Activated naive CD8-positive, alpha-beta T cell treated with anti-CD3 and anti-CD28 coated beads for 36 hours (primary cell): ENCODE measurements around the gene CDCA4. TPM values are rescaled to one million over a fixed set of nuclear protein-coding genes. Genes with fewer than 3 reads are reported as not detected.
A peak's percentile ranks its signal among the peaks of the same experiment; 100 is the strongest.
"Not testable (repeated sequence)": the region's sequence is repeated elsewhere in the genome, so short reads cannot be mapped to it uniquely, and the experiment has no call there.

Experiments used
- DNase-seq: peaks from one replicate; pipeline ENCODE4 v3.0.0; 2021
- H3K27ac Mint-ChIP-seq: one replicate; pipeline ENCODE4 v1.8.0; 2022; ENCODE audit warnings: mild to moderate bottlenecking, moderate library complexity, mixed read lengths
- H3K27me3 Mint-ChIP-seq: one replicate; pipeline ENCODE4 v1.8.0; 2022; ENCODE audit warnings: mild to moderate bottlenecking, mixed read lengths
- H3K36me3 Mint-ChIP-seq: one replicate; pipeline ENCODE4 v1.8.0; 2021; ENCODE audit warnings: mild to moderate bottlenecking, mixed read lengths
- H3K4me1 Mint-ChIP-seq: one replicate; pipeline ENCODE4 v1.8.0; 2021; ENCODE audit warnings: mixed read lengths
- H3K4me3 Mint-ChIP-seq: one replicate; pipeline ENCODE4 v1.8.0; 2022; ENCODE audit warnings: mild to moderate bottlenecking, moderate library complexity, mixed read lengths
- H3K9me3 Mint-ChIP-seq: one replicate; pipeline ENCODE4 v1.8.0; 2022; ENCODE audit warnings: mixed read lengths
- total RNA-seq, 2 experiments: library from RNA; stranded (reverse); gene quantifications; one replicate each; pipeline ENCODE4 v1.2.3, GENCODE V29; 2021

Gene CDCA4
- total RNA-seq: 10 to 100 TPM; 89.7 to 89.8 TPM

GRCh38 chr14:105020815-105021655 lies at the start of gene CDCA4:
CDCA4 (minus strand) TSS chr14:105021083; CDS start chr14:105011929, 9,154 bp downstream.
- Mint-ChIP-seq H3K4me3 (peak within 1 kb of the TSS; percentile 93), H3K36me3 (peaks cover 48% of the 10 kb centered on the region), H3K27ac (peak within 1 kb of the TSS; percentile 88), H3K4me1 (peaks cover 64% of the 10 kb centered on the region), H3K9me3 (no peaks in the 10 kb centered on the region), H3K27me3 (no peaks in the 10 kb centered on the region)
- DNase-seq: peak; percentile 100

- no peaks in the 10 kb centered on the region for H3K9me3 Mint-ChIP-seq
- H3K27me3 Mint-ChIP-seq: no peaks in the 10 kb centered on the region
- DNase-seq: peak; percentile 79
- peaks cover under 1% of the 10 kb centered on the region for H3K36me3 Mint-ChIP-seq
- peak overlapping the region; percentile 85 for H3K27ac Mint-ChIP-seq
- H3K4me1 Mint-ChIP-seq: peaks cover 55% of the 10 kb centered on the region
- no peak overlapping the region for H3K4me3 Mint-ChIP-seq
Measured at GRCh38 chr14:105069871-105070759, 49.2 kb upstream of the CDCA4 start.

- H3K9me3 Mint-ChIP-seq: no peaks in the 10 kb centered on the region
- H3K4me3 Mint-ChIP-seq: no peak overlapping the region
- no peaks in the 10 kb centered on the region for H3K27me3 Mint-ChIP-seq
- peaks cover 7% of the 10 kb centered on the region for H3K36me3 Mint-ChIP-seq
- peaks cover 57% of the 10 kb centered on the region for H3K4me1 Mint-ChIP-seq
- DNase-seq: no peak
- H3K27ac Mint-ChIP-seq: peak overlapping the region; percentile 85
Measured at GRCh38 chr14:105069522-105069870, 48.6 kb upstream of the CDCA4 start.

- Mint-ChIP-seq H3K36me3 (peaks cover 14% of the 10 kb centered on the region), H3K4me3 (no peak overlapping the region), H3K9me3 (no peaks in the 10 kb centered on the region), H3K4me1 (peaks cover 62% of the 10 kb centered on the region), H3K27me3 (no peaks in the 10 kb centered on the region), H3K27ac (peak overlapping the region; percentile 60)
- DNase-seq: no peak
Measured at GRCh38 chr14:105068818-105069217, 47.9 kb upstream of the CDCA4 start.

- Mint-ChIP-seq H3K4me1 (peaks cover 68% of the 10 kb centered on the region), H3K4me3 (no peak overlapping the region), H3K27me3 (no peaks in the 10 kb centered on the region), H3K36me3 (peaks cover 15% of the 10 kb centered on the region), H3K27ac (peak overlapping the region; percentile 90), H3K9me3 (no peaks in the 10 kb centered on the region)
- no peak for DNase-seq
Measured at GRCh38 chr14:105067969-105068301, 47.1 kb upstream of the CDCA4 start.

GRCh38 chr14:105067140-105067968 lies 46.5 kb upstream of the CDCA4 start:
- H3K36me3 Mint-ChIP-seq: peaks cover 17% of the 10 kb centered on the region
- DNase-seq: peak; percentile 69
- H3K4me3 Mint-ChIP-seq: peak overlapping the region; percentile 40
- H3K27ac Mint-ChIP-seq: peak overlapping the region; percentile 90
- no peaks in the 10 kb centered on the region for H3K27me3 Mint-ChIP-seq
- H3K9me3 Mint-ChIP-seq: no peaks in the 10 kb centered on the region
- H3K4me1 Mint-ChIP-seq: peaks cover 69% of the 10 kb centered on the region

GRCh38 chr14:105066240-105067071 lies 45.6 kb upstream of the CDCA4 start:
- peaks cover 23% of the 10 kb centered on the region for H3K36me3 Mint-ChIP-seq

GRCh38 chr14:105065280-105066228 lies 44.7 kb upstream of the CDCA4 start, which contains the start of gene GPR132:
GPR132 (minus strand) TSS chr14:105065430; CDS start chr14:105055420, 10,010 bp downstream.
- Mint-ChIP-seq H3K4me1 (peaks cover 68% of the 10 kb centered on the region), H3K9me3 (no peaks in the 10 kb centered on the region), H3K36me3 (peaks cover 23% of the 10 kb centered on the region), H3K27ac (peak within 1 kb of the TSS; percentile 90), H3K4me3 (peak within 1 kb of the TSS; percentile 92), H3K27me3 (no peaks in the 10 kb centered on the region)
- DNase-seq: peak; percentile 88

More at GRCh38 chr14:105066240-105067071, 45.6 kb upstream of the CDCA4 start:
- Mint-ChIP-seq H3K4me1 (peaks cover 70% of the 10 kb centered on the region), H3K27ac (peak overlapping the region; percentile 90), H3K27me3 (no peaks in the 10 kb centered on the region), H3K4me3 (peak overlapping the region; percentile 92), H3K9me3 (no peaks in the 10 kb centered on the region)
- peak; percentile 46 for DNase-seq

- Mint-ChIP-seq H3K27me3 (no peaks in the 10 kb centered on the region), H3K36me3 (peaks cover 24% of the 10 kb centered on the region), H3K27ac (peak overlapping the region; percentile 90), H3K9me3 (no peaks in the 10 kb centered on the region), H3K4me3 (peak overlapping the region; percentile 92), H3K4me1 (peaks cover 68% of the 10 kb centered on the region)
- peak; percentile 53 for DNase-seq
Measured at GRCh38 chr14:105064721-105065143, 43.8 kb upstream of the CDCA4 start.

- Mint-ChIP-seq H3K36me3 (peaks cover 26% of the 10 kb centered on the region), H3K4me3 (peak overlapping the region; percentile 92), H3K4me1 (peaks cover 70% of the 10 kb centered on the region), H3K27me3 (no peaks in the 10 kb centered on the region), H3K9me3 (no peaks in the 10 kb centered on the region), H3K27ac (peak overlapping the region; percentile 90)
- DNase-seq: no peak
Measured at GRCh38 chr14:105064001-105064400, 43.1 kb upstream of the CDCA4 start.

GRCh38 chr14:105063506-105063905 lies 42.6 kb upstream of the CDCA4 start:
- peaks cover 26% of the 10 kb centered on the region for H3K36me3 Mint-ChIP-seq
- H3K27ac Mint-ChIP-seq: peak overlapping the region; percentile 90
- peak overlapping the region; percentile 92 for H3K4me3 Mint-ChIP-seq
- not testable (repeated sequence) for H3K27me3 Mint-ChIP-seq, DNase-seq, H3K9me3 Mint-ChIP-seq
- peaks cover 68% of the 10 kb centered on the region for H3K4me1 Mint-ChIP-seq

GRCh38 chr14:105063056-105063455 lies 42.2 kb upstream of the CDCA4 start:
- DNase-seq: no peak
- Mint-ChIP-seq H3K4me3 (peak overlapping the region; percentile 92), H3K36me3 (peaks cover 28% of the 10 kb centered on the region), H3K4me1 (peaks cover 71% of the 10 kb centered on the region), H3K27ac (peak overlapping the region; percentile 90), H3K9me3 (no peaks in the 10 kb centered on the region), H3K27me3 (no peaks in the 10 kb centered on the region)

- DNase-seq: no peak
- Mint-ChIP-seq H3K9me3 (no peaks in the 10 kb centered on the region), H3K4me3 (peak overlapping the region; percentile 92), H3K27ac (peak overlapping the region; percentile 90), H3K36me3 (peaks cover 28% of the 10 kb centered on the region), H3K27me3 (no peaks in the 10 kb centered on the region), H3K4me1 (peaks cover 64% of the 10 kb centered on the region)
Measured at GRCh38 chr14:105062048-105062433, 41.2 kb upstream of the CDCA4 start.
